ENCODE data around the gene PIGU.

PIGU gene

DNA sequence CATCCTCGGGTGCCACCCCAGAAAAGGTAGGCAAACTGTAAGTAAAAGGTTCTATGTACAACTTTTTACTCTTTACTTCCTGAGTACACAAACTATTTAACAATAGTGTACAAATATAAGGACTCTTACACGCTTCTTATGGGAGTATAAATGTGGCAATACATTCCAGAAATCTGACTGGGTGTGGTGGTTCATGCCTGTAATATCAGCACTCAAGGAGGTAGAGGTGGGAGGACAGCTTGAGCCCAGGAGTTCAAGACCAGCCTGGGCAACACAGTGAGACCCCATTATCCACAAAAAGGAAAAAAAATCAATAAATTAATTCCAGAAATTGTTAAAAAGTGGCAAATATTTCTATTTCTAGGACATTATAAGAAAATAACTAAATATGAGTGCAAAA, 48.9 kb downstream of the PIGU start:
- TF ChIP-seq POLR2AphosphoS5 (IDR thresholded peaks at IDR 0.05; ENCODE audit: low read depth) (no peak), SPI1 (IDR thresholded peaks at IDR 0.05; ENCODE audit: borderline replicate concordance, low read depth) (no peak), GABPA (IDR thresholded peaks at IDR 0.05; ENCODE audit: low read depth) (no peak)
- TF ChIP-seq, protein P1, sequence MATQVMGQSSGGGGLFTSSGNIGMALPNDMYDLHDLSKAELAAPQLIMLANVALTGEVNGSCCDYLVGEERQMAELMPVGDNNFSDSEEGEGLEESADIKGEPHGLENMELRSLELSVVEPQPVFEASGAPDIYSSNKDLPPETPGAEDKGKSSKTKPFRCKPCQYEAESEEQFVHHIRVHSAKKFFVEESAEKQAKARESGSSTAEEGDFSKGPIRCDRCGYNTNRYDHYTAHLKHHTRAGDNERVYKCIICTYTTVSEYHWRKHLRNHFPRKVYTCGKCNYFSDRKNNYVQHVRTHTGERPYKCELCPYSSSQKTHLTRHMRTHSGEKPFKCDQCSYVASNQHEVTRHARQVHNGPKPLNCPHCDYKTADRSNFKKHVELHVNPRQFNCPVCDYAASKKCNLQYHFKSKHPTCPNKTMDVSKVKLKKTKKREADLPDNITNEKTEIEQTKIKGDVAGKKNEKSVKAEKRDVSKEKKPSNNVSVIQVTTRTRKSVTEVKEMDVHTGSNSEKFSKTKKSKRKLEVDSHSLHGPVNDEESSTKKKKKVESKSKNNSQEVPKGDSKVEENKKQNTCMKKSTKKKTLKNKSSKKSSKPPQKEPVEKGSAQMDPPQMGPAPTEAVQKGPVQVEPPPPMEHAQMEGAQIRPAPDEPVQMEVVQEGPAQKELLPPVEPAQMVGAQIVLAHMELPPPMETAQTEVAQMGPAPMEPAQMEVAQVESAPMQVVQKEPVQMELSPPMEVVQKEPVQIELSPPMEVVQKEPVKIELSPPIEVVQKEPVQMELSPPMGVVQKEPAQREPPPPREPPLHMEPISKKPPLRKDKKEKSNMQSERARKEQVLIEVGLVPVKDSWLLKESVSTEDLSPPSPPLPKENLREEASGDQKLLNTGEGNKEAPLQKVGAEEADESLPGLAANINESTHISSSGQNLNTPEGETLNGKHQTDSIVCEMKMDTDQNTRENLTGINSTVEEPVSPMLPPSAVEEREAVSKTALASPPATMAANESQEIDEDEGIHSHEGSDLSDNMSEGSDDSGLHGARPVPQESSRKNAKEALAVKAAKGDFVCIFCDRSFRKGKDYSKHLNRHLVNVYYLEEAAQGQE (IDR thresholded peaks at IDR 0.05; ENCODE audit: insufficient replicate concordance, low read depth), result no peak
- TF ChIP-seq, protein P2, sequence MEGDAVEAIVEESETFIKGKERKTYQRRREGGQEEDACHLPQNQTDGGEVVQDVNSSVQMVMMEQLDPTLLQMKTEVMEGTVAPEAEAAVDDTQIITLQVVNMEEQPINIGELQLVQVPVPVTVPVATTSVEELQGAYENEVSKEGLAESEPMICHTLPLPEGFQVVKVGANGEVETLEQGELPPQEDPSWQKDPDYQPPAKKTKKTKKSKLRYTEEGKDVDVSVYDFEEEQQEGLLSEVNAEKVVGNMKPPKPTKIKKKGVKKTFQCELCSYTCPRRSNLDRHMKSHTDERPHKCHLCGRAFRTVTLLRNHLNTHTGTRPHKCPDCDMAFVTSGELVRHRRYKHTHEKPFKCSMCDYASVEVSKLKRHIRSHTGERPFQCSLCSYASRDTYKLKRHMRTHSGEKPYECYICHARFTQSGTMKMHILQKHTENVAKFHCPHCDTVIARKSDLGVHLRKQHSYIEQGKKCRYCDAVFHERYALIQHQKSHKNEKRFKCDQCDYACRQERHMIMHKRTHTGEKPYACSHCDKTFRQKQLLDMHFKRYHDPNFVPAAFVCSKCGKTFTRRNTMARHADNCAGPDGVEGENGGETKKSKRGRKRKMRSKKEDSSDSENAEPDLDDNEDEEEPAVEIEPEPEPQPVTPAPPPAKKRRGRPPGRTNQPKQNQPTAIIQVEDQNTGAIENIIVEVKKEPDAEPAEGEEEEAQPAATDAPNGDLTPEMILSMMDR (IDR thresholded peaks at IDR 0.05; ENCODE audit: insufficient read depth, low read length), result no peak
- no peaks in the 10 kb centered on the region for H3K27me3 ChIP-seq (ENCODE audit: insufficient read depth, poor library complexity, severe bottlenecking)
- H3K4me3 ChIP-seq (replicated peaks; ENCODE audit: insufficient read depth, low read length), result no peak overlapping the region
- H3K27ac ChIP-seq (replicated peaks), result peak overlapping the region; percentile 13
- no peak for DNase-seq (ENCODE audit: low read depth in 1 of 2, low spot score in 1 of 2)

DNA sequence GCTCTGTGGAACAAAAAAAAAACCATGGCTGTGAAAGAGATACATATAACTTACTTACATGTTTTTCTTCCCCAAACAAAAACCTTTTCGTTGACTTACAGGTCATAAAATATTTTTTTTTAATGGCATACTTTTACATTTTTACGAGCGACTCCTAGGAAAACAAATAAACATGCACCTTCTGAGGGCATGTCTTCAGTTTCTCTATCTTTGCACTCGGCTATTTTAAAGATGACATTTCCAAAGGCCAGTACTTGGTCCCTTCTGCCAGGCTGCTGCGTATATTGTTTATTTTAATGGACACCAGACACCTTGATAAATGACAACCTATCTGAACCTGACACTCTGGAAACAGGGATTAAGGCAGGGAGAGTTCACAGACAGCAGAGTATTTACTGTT, 49.4 kb downstream of the PIGU start:
- peak overlapping the region; percentile 13 for H3K27ac ChIP-seq (replicated peaks)
- no peak for DNase-seq (ENCODE audit: low read depth in 1 of 2, low spot score in 1 of 2)
- TF ChIP-seq SPI1 (IDR thresholded peaks at IDR 0.05; ENCODE audit: borderline replicate concordance, low read depth) (no peak), GABPA (IDR thresholded peaks at IDR 0.05; ENCODE audit: low read depth) (no peak), POLR2AphosphoS5 (IDR thresholded peaks at IDR 0.05; ENCODE audit: low read depth) (no peak)
- TF ChIP-seq, protein P2 (IDR thresholded peaks at IDR 0.05; ENCODE audit: insufficient read depth, low read length), result no peak
- TF ChIP-seq, protein P1 (IDR thresholded peaks at IDR 0.05; ENCODE audit: insufficient replicate concordance, low read depth), result no peak
- H3K4me3 ChIP-seq (replicated peaks; ENCODE audit: insufficient read depth, low read length), result no peak overlapping the region
- H3K27me3 ChIP-seq (ENCODE audit: insufficient read depth, poor library complexity, severe bottlenecking), result no peaks in the 10 kb centered on the region

DNA sequence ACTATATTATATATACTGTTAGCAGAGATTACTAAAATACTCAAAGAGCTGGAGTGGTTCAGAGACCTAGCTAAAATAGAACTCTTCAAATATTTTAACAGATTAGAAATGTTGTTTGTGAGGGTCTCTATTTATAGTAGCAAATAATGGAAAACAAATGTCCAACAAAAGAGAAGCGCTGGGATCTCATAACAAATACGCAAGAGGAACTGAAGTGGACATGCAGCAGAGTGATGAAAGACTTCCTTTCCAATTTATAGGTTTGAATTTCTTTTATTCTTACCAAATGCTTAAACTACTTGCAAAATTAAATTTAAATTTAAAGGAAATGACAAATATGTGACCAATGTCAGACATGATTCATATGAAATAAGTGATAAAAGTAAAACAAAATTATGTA, 49.9 kb downstream of the PIGU start:
- no peak for DNase-seq (ENCODE audit: low read depth in 1 of 2, low spot score in 1 of 2)
- no peak overlapping the region for H3K4me3 ChIP-seq (replicated peaks; ENCODE audit: insufficient read depth, low read length)
- TF ChIP-seq, protein P2 (IDR thresholded peaks at IDR 0.05; ENCODE audit: insufficient read depth, low read length), result no peak
- peak; percentile 76 for TF ChIP-seq SPI1 (IDR thresholded peaks at IDR 0.05; ENCODE audit: borderline replicate concordance, low read depth)
- no peak for TF ChIP-seq GABPA (IDR thresholded peaks at IDR 0.05; ENCODE audit: low read depth)
- peak overlapping the region; percentile 13 for H3K27ac ChIP-seq (replicated peaks)
- H3K27me3 ChIP-seq (ENCODE audit: insufficient read depth, poor library complexity, severe bottlenecking), result no peaks in the 10 kb centered on the region

DNA sequence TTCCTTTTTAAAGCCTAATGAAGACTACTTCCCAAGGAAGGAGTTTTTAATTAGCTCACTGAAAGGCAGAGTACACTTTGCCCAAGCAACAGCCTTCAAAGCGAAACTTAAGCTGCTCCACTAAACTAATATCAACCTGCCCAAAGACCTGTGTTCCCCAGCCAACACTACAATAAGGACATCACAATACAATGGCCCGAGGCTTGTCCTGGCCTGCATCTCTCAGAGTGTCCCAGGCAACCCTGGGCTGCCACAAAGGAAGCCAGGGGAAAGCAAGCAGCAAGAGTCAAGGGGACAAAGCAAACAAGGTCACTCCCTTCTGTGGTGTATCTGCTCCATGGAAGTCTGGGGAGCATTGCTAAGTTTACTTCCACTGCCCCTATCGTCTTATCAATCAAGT, 52.3 kb downstream of the PIGU start:
- Histone ChIP-seq H3K4me3 (replicated peaks; ENCODE audit: insufficient read depth, low read length) (no peak overlapping the region), H3K27ac (replicated peaks) (peak overlapping the region; percentile 42; the same call in 1 of the 2 replicates), H3K27me3 (ENCODE audit: insufficient read depth, poor library complexity, severe bottlenecking) (no peaks in the 10 kb centered on the region)
- TF ChIP-seq GABPA (IDR thresholded peaks at IDR 0.05; ENCODE audit: low read depth) (no peak), POLR2AphosphoS5 (IDR thresholded peaks at IDR 0.05; ENCODE audit: low read depth) (no peak), SPI1 (IDR thresholded peaks at IDR 0.05; ENCODE audit: borderline replicate concordance, low read depth) (no peak)
- TF ChIP-seq, protein P2 (IDR thresholded peaks at IDR 0.05; ENCODE audit: insufficient read depth, low read length), result no peak
- TF ChIP-seq, protein P1 (IDR thresholded peaks at IDR 0.05; ENCODE audit: insufficient replicate concordance, low read depth), result no peak
- DNase-seq (ENCODE audit: low read depth in 1 of 2, low spot score in 1 of 2), result no peak

Data from HL-60 (cell line).